ENCODE results near the gene TMUB1.

The TMUB1 gene

GRCh38 chr7:151120896-151121295 lies 37.6 kb upstream of the TMUB1 start:
- no peak for DNase-seq

- no peak for DNase-seq
Measured at GRCh38 chr7:151119902-151120301, 36.6 kb upstream of the TMUB1 start.

GRCh38 chr7:151119055-151119415 lies 35.7 kb upstream of the TMUB1 start:
- DNase-seq = no peak

GRCh38 chr7:151118108-151119054 lies 35.1 kb upstream of the TMUB1 start:
- DNase-seq = no peak

GRCh38 chr7:151117565-151117964 lies 34.3 kb upstream of the TMUB1 start:
- DNase-seq = no peak

GRCh38 chr7:151116603-151117440 lies 33.5 kb upstream of the TMUB1 start:
- DNase-seq = no peak

GRCh38 chr7:151115836-151116418 lies 32.6 kb upstream of the TMUB1 start:
- no peak for DNase-seq

- DNase-seq = no peak
Measured at GRCh38 chr7:151115121-151115835, 32.0 kb upstream of the TMUB1 start.

- no peak for DNase-seq
Measured at GRCh38 chr7:151114151-151115090, 31.1 kb upstream of the TMUB1 start.

GRCh38 chr7:151113344-151114150 lies 30.3 kb upstream of the TMUB1 start:
- DNase-seq = no peak

- DNase-seq = no peak
Measured at GRCh38 chr7:151110941-151111645, 27.8 kb upstream of the TMUB1 start.

GRCh38 chr7:151110236-151110940 lies 27.1 kb upstream of the TMUB1 start:
- DNase-seq = no peak

- DNase-seq = no peak
Measured at GRCh38 chr7:151109094-151110048, 26.1 kb upstream of the TMUB1 start.

GRCh38 chr7:151107882-151108281 lies 24.6 kb upstream of the TMUB1 start:
- DNase-seq = peak; percentile 88

GRCh38 chr7:151104411-151105235 lies 21.3 kb upstream of the TMUB1 start:
- DNase-seq = no peak

GRCh38 chr7:151103973-151104372 lies 20.7 kb upstream of the TMUB1 start:
- no peak for DNase-seq

- no peak for DNase-seq
Measured at GRCh38 chr7:151102991-151103390, 19.7 kb upstream of the TMUB1 start.

Measured in NCI-H524 treated with DMSO at 0.1 percent for 48 hours (cell line).